ENCODE results near the gene JPT1.
"Not testable (repeated sequence)": the region's sequence is repeated elsewhere in the genome, so short reads cannot be mapped to it uniquely, and the experiment has no call there.

JPT1 gene, protein sequence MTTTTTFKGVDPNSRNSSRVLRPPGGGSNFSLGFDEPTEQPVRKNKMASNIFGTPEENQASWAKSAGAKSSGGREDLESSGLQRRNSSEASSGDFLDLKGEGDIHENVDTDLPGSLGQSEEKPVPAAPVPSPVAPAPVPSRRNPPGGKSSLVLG

DNA sequence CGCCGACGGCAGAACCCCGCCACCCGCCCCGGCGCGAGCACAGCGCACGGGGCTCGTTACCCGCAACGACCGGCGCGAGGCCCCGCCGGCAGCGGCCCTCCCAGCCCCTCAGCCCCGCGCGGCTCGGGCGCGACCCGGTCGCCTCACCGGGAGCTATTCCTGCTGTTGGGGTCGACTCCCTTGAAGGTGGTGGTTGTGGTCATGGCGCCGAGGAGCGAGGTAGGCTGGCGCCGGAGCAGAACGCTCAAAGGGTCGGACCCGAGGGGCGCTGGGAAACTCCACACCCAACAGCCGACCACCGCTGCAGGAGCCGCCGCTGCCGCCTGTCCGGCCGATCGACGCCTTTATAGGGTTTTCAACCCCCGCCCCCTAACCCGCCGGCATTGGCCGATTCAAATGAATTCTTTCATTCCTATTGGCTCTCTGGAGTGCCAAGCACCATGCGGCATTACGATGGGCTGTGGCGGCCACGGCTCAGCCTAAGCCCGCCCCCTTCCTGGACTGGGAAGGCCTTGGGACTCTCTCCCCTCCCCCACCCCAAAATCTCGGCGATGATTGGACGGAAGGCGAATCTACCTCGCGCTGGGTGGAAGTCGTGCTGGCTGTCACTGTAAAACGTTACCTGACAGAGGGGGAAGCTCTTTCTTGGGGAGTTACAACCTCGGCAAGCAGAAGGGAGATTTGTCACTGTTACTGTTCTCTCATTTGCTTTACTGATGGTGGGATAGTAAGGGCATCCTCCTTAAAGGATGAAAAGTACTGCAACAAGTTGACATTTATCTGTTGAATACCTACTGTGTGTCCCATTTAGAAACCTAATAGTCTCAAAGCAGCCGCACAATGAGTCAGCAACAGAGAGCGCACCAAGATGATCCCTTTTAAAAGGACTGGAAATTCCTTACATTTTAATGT is at the start of gene JPT1:
TSS of gene JPT1 (minus strand) at position 318 of the 912 bp plus-strand sequence. CDS start at position 203, 115 bp downstream.
- peak; percentile 97 for DNase-seq (ENCODE audit: low read depth, low spot score)

DNA sequence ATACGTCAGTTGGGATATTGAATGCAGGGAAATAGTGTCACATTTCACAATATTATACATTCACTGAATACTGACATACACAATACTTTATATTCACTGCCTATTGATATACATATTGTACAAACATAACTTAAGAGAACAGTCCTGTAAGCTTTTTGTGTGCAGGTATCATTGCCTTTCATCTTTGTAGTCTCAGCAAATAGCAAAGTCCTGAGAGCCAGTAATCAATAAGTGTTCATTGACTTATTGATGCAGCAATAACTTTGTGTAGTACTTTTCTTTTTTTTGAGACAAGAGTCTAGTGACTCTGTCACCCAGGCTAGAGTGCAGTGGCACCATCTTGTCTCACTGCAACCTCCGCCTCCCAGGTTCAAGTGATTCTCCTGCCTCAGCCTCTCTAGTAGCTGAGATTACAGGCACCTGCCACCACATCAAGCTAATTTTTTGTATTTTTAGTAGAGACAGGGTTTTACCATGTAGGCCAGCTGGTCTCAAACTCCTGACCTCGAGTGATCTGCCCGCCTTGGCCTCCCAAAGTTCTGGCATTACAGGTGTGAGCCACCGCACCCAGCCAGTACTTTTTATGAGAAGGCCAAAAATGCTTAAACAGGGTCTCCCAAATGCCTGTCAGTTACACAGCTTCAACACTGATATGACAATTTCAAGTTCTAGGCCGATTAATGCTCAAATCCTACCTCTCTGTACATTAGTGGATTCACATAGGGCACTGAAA is 45.7 kb upstream of the JPT1 start:
- DNase-seq (ENCODE audit: low read depth, low spot score), result no peak

DNA sequence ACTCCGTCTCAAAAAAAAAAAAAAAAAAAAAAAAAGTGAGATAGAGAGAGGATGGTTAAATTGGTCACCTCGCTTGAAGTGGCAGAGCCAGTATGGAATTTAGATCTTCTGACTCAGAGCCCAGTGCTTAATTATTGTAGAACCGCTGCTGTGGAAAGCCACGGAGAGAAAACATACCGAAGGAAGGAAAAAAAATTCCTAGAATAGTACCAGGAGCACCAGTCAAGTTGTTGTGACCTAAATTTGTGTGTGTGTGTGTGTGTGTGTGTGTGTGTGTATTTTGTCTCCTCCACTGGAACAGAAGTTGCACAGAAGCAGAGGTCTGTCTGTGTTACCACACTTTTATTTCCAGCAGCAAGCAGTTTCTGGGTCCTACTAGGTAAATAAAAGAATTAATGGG is 40.6 kb upstream of the JPT1 start:
- no peak for DNase-seq (ENCODE audit: low read depth, low spot score)

DNA sequence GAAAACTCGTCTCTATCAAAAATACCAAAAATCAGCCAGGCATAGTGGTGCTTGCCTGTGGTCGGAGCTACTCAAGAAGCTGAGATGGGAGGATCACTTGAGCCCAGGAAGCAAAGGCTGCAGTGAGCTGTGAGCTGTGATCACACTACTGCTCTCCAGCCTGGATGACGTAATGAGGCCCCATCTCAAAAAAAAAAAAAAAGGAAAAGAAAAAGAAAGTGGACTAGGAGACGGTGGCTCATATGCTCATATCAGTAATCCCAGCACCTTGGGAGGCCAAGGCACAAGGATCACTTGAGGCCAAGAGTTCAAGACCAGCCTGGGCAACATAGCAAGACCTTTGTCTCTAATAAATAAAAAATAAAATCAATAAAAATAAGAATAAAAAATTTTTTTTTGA is 37.3 kb upstream of the JPT1 start:
- DNase-seq (ENCODE audit: low read depth, low spot score), result no peak

DNA sequence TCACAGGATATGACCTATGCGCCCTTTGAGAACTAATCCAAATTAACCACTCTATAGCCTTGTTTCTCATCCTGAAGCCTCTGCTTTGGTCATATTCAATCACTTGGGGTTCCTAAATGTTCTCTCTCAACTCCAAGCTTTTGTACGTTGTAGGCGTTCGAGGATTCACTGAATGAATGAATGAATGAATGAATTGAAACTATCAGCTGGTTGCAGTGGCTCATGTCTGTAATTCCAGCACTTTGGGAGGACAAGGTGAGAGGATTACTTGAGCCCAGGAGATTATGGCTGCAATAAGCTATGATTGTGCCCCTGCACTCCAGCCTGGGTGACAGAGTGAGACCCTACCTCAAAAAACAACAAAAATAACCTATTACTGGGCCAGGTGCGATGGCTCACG is 34.3 kb upstream of the JPT1 start:
- DNase-seq (ENCODE audit: low read depth, low spot score), result no peak

DNA sequence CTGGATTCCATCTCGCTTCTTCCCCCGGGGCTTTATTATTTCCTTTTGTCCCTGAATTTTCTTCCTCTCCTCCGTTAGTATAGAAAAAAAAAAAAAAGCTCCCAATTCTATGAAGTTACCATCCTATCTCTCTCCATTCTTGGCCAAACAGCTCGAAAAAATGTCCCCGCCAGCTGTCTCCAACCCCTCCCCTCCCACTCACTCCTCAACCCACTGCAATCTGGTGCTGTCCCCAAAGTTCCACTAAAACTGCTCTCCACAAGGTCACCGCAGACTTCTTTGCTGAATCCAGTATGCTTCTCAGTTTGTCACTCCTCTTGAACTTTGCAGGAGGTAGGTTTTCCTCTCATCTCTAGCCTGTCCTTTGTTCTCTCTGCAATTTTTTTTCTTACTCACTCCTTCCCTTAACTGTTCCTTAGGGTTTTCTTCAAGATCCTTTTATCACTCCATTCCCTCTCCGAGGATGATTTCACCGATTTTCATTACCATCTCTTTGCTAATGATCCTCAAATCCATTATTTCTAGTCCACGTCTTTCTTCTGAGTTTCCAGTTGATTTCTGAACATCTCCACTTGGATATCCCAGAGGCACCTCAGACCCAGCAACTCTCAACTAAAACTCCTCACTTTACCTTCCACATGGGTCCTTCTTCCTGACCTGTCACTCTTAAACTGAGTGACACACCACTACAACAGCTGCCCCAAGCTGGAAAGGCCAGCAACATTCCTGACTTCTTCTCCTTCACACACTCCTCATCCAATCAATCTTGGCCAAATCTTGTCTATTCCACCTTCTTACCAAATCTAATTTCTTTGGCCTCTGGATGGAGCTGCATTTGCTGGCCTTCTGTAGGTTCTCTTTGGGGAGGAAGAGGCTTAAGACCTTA is 29.9 kb upstream of the JPT1 start:
- DNase-seq (ENCODE audit: low read depth, low spot score), result no peak

DNA sequence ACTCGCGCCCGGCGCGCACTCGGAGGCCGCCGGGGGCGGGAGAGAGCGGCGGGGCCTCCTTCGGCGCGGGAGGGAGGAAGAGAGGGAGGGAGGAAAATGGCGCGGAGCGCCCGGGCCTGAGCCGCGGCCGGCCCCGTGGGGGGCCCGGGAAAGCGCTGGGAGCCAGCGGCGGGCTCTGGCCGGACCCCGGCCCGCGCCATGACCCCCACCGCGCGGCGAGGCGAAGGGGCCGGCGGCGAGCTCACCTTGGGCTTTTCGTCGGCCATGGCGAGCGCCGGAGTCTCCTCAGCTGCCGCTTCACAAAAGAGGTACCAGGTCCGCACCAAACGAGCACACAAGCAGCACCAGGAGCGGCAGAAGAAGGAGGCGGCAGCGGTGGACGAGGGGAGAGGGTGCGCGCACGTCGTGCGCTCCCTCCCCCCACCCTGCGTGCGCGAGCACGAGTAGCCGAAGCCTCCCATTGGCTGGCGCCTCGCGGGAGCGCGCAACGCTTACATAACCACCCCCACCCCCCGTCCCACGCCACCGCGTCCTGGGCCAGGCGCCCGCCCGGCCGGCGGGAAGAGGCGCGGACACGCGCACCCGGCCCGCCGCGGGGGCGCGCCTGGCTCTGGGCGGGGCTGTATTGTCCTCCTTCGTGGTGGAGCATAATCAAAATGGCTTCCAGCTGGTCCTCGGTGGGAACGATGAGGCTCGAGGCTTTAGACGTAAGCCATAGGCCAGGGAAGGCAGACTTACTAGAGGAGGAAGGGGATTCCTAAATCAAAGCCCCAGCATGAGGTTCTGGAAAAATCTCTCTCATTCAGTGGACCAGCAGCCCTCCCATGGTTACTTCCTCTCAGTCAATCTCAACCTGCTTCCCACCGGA is 28.5 kb upstream of the JPT1 start, which contains the start of gene SUMO2:
TSS of gene SUMO2 (minus strand) at position 391 of the 868 bp plus-strand sequence. CDS start at position 266, 125 bp downstream.
- peak; percentile 95 for DNase-seq (ENCODE audit: low read depth, low spot score)

DNA sequence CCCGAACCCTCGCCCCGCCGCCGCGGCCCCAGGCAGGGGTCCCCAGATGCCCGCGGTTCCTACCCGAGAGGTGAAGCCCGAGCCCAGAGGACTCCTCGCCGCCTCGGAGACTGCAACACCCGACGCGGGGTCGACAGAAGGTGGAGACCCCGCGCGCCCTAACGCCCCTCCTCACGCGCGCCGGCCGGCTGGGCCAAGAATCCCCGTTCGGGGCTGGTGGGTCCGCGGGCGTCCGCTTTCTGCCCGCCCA is 27.9 kb upstream of the JPT1 start:
- DNase-seq (ENCODE audit: low read depth, low spot score), result no peak

DNA sequence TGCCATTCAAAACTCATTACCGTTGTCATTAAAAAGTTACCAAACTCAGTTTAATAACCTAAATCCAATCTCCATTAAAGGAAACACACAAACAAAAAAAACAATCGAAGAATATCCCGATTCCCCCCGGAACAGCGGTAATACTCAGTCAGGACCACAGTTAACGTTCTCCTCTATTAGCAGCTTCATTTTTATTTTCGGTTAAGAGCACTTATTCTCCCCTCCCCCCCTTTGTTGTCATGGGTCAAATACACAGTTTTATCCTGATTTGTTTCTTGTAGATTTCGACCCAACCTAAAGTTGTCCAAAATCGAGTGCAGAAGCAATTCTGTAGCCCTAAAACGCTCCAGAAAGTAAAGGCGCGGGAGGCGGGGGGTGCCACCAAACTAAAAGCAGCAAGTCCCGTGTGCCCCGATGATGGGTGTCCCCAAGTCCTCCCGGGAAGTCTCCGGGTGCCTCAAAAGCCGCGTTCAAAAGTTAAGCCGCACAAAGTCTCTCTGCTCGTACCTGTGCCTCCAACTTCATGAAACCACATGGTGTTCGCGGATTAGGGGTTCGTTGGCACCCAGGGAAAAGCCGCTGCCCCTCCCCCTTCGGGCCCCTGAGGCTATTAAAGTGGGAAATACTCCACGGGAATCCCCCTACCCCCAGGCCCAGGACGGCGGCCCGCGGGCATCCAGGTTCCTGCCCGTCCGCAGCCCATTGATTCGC is 27.5 kb upstream of the JPT1 start:
- no peak for DNase-seq (ENCODE audit: low read depth, low spot score)

DNA sequence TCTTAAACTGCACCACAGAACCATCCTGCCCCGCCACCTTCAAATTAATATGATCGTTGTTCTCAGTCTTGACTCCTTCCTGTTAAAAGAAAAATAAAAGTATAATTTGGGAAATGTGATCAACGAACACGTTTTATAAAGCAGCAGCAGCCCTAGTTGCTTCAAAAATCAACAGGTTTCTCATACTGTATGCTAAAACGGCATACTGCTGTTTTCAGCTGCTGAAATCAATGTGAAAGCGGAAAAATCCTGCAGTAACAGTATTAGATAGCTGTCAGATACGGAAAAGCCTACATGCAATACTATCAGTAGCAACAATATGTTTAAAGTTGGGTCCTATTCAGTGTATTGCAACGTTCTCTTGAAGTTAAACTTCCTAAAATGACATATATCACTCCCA is 26.8 kb upstream of the JPT1 start:
- DNase-seq (ENCODE audit: low read depth, low spot score), result no peak

DNA sequence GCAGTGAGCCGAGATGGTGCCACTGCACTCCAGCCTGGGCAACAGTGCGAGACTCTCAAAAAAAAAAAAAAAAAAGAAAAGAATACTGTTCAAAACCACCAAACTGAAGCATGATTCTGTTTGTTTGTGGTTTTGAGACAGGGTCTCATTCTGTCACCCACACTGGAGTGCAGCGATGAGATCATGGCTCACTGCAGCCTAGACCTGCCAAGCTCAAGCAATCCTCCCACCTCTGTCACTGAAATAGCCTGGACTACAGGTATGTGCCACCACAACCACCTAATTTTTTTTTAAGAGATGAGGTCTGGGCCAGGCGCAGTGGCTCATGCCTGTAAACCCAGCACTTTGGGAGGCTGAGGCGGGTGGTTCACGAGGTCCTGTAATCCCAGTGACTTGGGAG is 24.1 kb upstream of the JPT1 start:
- DNase-seq (ENCODE audit: low read depth, low spot score), result no peak

DNA sequence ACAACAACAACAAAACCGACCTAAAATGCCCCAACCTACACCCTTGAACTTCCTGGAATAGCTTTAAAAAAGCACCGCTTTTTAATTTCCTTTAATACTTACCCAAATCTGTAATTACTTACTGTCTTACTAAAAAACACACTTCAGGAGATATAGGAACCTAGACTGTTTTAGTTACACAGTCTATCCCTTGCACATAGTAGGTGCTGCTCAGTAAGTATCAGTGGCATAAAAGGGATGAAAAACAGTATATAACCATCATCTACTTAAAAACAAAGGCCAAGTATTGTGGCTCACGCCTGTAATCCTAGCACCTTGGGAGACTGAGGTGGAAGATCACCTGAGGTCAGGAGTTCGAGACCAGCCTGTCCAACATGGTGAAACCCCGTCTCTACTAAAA is 22.3 kb upstream of the JPT1 start:
- no peak for DNase-seq (ENCODE audit: low read depth, low spot score)

DNA sequence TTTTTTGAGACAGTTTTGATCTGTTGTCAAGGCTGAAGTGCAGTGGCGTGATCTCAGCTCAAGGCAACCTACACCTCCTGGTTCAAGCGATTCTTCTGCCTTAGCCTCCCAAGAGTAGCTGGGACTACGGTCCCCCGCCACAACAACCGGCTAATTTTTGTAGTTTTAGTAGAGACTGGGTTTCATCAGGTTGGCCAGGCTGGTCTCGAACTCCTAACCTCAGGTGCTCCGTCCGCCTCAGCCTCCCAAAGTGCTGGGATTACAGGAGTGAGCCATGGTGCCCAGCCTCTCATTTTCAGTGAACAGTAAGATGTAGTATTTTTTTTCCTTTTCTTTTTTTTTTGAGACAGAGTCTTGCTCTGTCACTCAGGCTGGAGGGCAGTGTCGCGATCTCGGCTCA is 20.7 kb upstream of the JPT1 start:
- no peak for DNase-seq (ENCODE audit: low read depth, low spot score)

DNA sequence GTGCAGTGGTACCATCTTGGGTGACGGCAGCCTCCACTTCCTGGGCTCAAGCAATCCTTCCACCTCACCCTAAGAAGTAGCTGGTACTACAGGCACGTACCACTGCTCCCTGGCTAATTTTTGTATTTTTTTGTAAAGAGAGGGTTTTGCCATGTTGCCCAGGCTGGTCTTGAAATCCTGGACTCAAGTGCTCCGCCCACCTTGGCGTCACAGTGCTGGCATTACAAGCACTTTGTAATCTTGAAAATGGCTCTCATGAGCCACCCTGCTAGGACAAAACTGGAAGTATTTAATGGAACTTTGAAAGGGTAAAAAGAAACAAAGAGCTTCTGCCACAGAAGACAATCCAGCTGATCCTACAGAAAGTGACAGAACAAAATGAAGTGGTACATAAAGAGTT is 19.2 kb upstream of the JPT1 start:
- DNase-seq (ENCODE audit: low read depth, low spot score), result no peak

DNA sequence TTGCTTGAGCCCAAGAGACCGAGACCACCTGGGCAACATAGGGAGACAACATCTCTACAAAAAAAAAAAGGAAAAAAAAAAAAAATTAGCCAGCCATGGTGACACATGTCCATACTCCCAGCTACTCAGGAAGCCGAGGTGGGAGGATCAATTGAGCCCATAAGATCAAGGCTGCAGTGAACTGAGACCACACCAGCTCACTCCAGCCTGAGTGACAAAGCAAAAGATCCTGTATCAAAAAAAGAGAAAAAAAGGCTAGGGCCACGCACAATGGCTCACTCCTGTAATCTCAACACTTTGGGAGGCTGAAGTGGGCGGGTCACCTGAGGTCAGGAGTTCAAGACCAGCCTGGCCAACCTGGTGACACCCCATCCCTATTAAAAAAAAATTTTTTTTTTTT is 14.7 kb upstream of the JPT1 start:
- no peak for DNase-seq (ENCODE audit: low read depth, low spot score)

DNA sequence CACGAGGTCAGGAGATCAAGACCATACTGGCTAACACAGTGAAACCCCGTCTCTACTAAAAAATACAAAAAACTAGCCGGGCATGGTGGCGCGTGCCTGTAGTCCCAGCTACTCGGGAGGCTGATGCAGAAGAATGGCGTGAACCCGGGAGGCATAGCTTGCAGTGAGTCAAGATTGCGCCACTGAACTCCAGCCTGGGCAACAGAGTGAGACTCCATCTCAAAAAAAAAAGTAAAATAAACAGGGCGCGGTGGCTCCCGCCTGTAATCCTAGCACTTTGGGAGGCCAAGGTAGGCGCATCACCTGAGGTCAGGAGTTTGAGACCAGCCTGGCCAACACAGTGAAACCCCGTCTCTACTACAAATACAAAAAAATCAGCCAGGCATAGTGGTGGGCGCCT is 10.3 kb upstream of the JPT1 start:
- DNase-seq (ENCODE audit: low read depth, low spot score), result not testable (repeated sequence)

DNA sequence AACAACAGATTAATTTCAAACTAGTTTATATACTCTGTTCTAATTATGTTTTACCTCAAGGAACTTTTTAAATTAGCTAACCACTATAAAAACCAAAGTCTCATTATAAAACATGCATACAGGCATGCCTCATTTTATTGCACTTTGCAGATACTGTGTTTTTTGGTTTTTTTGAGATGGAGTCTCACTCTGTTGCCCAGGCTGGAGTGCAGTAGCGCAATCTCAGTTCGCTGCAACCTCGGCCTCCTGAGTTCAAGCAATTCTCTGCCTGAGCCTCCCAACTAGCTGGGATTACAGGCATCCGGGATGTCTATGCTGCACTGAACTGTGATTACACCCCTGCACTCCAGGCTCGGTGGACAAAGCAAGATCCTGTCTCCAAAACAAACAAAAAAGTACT is 8.8 kb upstream of the JPT1 start:
- no peak for DNase-seq (ENCODE audit: low read depth, low spot score)

DNA sequence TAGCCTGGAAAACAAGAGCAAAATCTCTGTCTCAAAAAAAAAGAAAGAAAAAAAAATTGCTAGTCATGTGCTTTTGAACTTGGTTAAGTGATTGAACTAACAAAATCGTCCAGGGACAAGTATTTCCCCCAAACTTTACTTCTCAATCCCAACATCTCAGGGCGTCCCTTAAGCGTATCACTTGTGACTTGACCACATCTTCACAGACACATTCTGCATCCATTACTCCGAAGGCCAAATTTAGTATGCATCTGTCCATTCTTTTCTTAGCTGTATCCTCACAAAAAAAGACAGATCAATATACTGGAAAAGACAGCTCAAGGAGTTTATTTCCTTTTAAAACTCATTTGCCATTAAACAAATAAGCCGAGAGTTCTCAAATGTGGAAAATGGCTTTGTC is 5.9 kb upstream of the JPT1 start:
- no peak for DNase-seq (ENCODE audit: low read depth, low spot score)

DNA sequence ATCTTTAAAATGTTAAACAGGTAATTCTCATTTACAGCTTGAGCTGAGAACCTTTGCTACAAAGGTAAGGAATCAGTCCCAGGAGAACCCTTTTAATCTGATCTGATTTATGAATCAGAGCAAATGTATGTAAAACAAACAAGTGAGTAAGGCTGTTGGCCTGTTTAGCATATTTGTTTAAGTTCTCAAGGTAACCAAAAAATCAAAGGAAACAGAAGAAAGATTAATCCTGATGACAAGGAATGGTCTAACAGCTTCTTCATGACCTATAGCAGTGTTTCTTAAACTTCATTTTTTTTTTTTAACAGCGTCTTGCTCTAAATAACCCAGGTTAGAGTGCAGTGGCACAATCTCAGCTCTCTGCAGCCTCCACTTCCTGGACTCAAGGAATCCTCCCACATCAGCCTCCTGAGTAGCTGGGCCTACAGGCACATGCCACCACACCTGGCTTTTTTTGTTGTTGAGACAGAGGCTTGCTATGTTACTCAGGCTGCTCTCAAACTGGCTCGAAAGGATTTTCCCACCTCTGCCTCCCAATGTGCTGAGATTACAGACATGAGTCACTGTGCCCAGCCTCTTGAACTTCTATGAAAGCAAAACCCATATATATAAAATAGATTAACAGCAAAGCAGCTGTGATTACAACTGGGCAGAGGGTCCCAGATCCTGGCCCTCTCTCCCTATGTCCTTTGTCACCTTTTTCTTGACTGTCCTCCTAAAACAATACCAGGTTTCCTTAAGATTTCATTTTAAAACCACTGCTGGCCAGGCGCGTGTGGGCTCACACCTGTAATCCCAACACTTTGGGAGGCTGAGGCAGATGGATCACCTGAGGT is 5.1 kb upstream of the JPT1 start:
- DNase-seq (ENCODE audit: low read depth, low spot score), result no peak

All from smooth muscle cell of the brain vasculature (primary cell).